ENCODE measurements around the gene PRKCB.

Gene PRKCB

DNA sequence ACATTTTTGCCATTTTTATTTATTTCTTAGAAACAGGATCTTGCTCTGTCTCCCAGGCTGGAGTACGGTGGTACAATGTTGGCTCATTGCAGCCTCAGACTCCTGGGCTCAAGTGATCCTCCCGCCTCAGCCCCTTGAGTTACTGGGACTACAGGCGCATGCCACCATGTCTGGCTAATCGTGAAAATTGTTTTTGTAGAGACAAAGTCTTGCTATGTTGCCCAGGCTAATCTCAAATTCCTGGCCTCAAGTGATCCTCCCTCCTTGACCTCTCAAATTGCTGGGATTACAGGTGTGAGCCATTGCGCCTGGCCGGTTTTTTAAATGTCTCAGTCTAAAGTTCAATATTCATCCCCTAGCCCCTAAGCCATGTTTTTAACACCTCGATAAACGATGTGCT is 237.5 kb downstream of the PRKCB start:
- H3K4me3 ChIP-seq (replicated peaks; ENCODE audit: low read depth, low read length), result no peak overlapping the region
- TF ChIP-seq CTCF (IDR thresholded peaks at IDR 0.05; ENCODE audit: low read length, missing control alignments), result no peak
- no peak for DNase-seq (ENCODE audit: low read depth)

DNA sequence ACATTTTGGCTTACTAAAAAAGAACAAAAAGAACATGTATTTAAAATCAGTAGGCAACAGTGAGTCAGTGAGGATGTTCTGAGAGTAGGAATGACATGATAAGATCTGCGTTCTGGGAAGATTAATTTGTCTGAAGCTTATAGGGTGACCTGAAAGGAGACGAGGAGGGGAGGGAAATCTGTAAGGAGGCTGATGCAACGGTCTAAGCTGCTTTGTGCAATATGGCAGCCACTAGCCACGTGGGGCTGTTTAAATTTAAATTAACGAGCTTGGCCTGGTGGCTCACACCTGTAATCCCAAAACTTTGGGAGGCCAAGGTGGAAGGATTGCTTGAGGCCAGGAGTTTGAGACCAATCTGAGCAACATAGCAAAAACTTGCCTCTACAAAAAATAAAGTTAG is 238.8 kb downstream of the PRKCB start:
- no peak for TF ChIP-seq CTCF (IDR thresholded peaks at IDR 0.05; ENCODE audit: low read length, missing control alignments)
- no peak overlapping the region for H3K4me3 ChIP-seq (replicated peaks; ENCODE audit: low read depth, low read length)
- DNase-seq (ENCODE audit: low read depth), result no peak

DNA sequence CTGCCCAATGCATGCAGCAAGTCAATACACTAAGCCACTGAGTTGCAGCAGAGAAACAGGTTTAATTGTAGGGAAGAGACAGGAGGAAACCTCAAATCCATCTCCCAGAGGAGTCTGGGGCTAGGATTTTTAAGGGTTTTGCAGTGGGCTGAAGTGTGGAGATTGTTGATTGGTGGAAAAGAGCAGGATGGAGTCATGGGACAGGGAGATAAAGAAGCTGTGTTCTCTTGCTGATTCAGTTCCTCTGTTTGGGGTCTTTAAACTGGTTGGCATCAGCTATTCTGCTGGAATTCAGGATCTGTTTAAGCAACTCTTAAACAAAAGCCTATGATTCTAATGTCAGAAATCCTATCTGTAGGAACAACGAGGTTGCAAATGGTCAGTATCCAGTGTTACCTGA is 239.5 kb downstream of the PRKCB start:
- DNase-seq (ENCODE audit: low read depth), result no peak
- TF ChIP-seq CTCF (IDR thresholded peaks at IDR 0.05; ENCODE audit: low read length, missing control alignments), result no peak
- H3K4me3 ChIP-seq (replicated peaks; ENCODE audit: low read depth, low read length), result no peak overlapping the region

DNA sequence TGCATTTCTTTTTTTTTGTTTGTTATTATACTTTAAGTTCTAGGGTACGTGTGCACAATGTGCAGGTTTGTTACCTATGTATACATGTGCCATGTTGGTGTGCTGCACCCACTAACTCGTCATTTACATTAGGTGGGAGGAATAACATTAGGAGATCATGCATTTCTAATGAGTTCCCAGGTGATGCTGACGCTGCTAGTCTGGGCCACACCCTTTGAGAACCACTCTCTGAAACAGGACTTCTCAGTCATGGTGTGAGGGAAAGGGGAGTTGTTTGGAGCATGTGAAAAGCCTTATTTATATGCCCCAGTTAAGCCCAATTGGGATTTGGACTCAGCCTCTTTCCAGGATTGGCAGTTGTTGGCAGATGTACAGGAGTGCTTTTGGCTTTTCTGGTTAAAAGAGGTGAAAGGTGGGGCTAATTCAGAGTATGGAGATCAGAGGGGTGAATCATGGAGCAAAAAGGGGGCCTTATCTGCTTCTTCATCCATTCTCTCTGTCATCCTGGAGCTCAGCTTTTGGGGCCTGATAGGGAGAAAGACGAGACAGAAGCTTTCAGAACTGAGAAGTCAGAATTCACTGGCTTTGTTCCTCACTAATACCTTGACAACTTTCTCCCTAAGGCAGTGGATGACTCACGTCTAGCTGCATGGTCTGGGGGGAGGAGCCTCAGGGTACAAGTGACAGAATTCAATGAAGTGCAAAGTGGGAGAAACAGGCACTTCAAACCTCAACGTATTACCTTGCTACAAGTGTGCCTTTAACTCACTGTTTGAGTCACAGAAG is 240.3 kb downstream of the PRKCB start:
- TF ChIP-seq CTCF (IDR thresholded peaks at IDR 0.05; ENCODE audit: low read length, missing control alignments), result no peak
- H3K4me3 ChIP-seq (replicated peaks; ENCODE audit: low read depth, low read length), result no peak overlapping the region
- DNase-seq (ENCODE audit: low read depth), result no peak

- H3K4me3 ChIP-seq (replicated peaks; ENCODE audit: low read depth, low read length), result no peak overlapping the region
- no peak for DNase-seq (ENCODE audit: low read depth)
- TF ChIP-seq CTCF (IDR thresholded peaks at IDR 0.05; ENCODE audit: low read length, missing control alignments), result no peak
Observed at GRCh38 chr16:24077292-24077691, 241.5 kb downstream of the PRKCB start.

DNA sequence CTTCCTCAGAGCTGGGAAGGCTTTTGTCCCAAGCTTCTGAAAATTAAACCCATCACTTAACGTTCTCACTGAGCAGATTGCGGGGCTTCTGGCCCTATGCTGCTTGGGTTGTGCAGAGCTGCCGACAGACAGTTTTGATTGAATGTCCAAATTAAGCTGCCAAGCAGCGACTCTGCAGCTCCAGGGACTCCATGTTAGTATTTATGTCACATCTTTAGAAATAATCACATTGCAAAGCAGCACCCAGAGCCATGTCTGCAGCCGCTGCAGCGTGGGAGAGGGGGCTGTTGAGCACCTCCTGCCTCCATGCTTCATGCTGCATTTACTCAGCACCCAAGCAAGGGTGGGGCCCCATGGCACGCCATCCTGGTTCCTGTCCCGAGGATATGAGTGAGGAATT is 242.2 kb downstream of the PRKCB start:
- H3K4me3 ChIP-seq (replicated peaks; ENCODE audit: low read depth, low read length), result no peak overlapping the region
- DNase-seq (ENCODE audit: low read depth), result no peak
- TF ChIP-seq CTCF (IDR thresholded peaks at IDR 0.05; ENCODE audit: low read length, missing control alignments), result no peak

DNA sequence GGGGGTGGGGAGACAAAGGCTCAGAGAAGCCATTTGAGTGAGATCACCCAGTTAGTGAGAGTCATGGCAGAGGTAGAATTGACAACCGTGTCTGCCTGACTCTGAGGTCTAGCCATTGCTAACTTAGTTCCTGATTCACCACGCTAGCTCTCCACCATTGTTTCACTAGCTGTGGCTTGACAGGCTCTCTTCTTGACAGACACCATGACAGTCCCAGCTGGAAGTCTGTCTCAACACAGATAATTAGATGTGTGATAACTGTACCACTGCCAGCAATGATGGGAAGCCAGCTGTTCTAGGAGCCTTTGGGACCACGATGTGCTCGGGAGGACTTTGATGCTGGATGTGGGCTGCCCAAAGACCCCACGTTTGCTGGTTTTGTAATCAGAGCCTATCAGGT is 249.9 kb downstream of the PRKCB start:
- DNase-seq (ENCODE audit: low read depth), result no peak
- H3K4me3 ChIP-seq (replicated peaks; ENCODE audit: low read depth, low read length), result no peak overlapping the region
- no peak for TF ChIP-seq CTCF (IDR thresholded peaks at IDR 0.05; ENCODE audit: low read length, missing control alignments)

Data from fibroblast of pulmonary artery (primary cell).